Type B pancreatic cell (in vitro differentiated cells): ENCODE measurements around the gene RUNX1. TPM values are rescaled to one million over a fixed set of nuclear protein-coding genes. Genes with fewer than 3 reads are reported as not detected.

Experiments used
- DNase-seq: peaks from one replicate; pipeline ENCODE4 v3.0.0; 2021; ENCODE audit warnings: mixed read lengths; ENCODE audit not compliant: unreplicated experiment; ENCODE audit errors: extremely low spot score
- H3K27ac Mint-ChIP-seq: 2 replicates; pipeline ENCODE4 v1.8.0; 2021; ENCODE audit warnings: mild to moderate bottlenecking, mixed read lengths
- H3K27me3 Mint-ChIP-seq: 2 replicates; pipeline ENCODE4 v1.8.0; 2021; ENCODE audit warnings: mixed read lengths
- H3K36me3 Mint-ChIP-seq: 2 replicates; pipeline ENCODE4 v1.8.0; 2021; ENCODE audit warnings: mixed read lengths
- H3K4me1 Mint-ChIP-seq: one replicate; pipeline ENCODE4 v1.8.0; 2021; ENCODE audit warnings: mixed read lengths; ENCODE audit not compliant: unreplicated experiment
- H3K4me3 Mint-ChIP-seq: 2 replicates; pipeline ENCODE4 v1.8.0; 2021; ENCODE audit warnings: mild to moderate bottlenecking, mixed read lengths
- H3K9me3 Mint-ChIP-seq: 2 replicates; pipeline ENCODE4 v1.8.0; 2021; ENCODE audit warnings: mixed read lengths
- CTCF ChIP-seq: fragments of 200-600 bp; sonication (generic); conservative IDR thresholded peaks from 2 replicates; pipeline ENCODE4 v1.5.0; 2021; ENCODE audit warnings: antibody characterized with exemption, mild to moderate bottlenecking
- total RNA-seq: library from RNA; stranded (reverse); gene quantifications from 2 replicates; pipeline ENCODE4 v1.2.1, GENCODE V29; 2021; ENCODE audit warnings: low replicate concordance

RUNX1 gene
- total RNA-seq, 1 donor from 2014 or later = 11.9 TPM

DNA sequence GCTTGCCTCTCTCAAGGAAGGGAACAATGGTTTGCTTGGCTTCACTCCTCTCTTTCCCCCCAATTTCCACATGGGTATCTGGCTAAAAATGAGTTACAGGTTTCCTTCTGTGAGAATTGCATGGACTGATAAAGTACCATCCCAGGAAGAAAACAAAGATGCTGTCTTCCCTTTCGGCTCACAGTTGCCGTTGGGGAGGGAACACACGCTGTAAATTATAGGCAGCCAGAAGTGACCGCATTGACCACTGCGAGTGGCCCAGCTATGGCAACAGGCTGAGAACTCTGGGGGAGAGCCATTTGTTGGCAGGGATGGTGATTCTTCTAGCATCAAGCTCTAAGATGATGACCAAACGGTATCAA lies 2.9 kb downstream of the RUNX1 start:
- Mint-ChIP-seq H3K9me3 (no peaks in the 10 kb centered on the region), H3K36me3 (no peaks in the 10 kb centered on the region), H3K27ac (no peak overlapping the region), H3K4me1 (peaks cover 29% of the 10 kb centered on the region), H3K4me3 (no peak overlapping the region), H3K27me3 (peaks cover 11% of the 10 kb centered on the region)
- no peak for TF ChIP-seq CTCF
- no peak for DNase-seq

GRCh38 chr21:35045542-35046262 lies 3.4 kb downstream of the RUNX1 start:
- no peak for TF ChIP-seq CTCF
- H3K27me3 Mint-ChIP-seq = peaks cover 11% of the 10 kb centered on the region
- no peak for DNase-seq
- H3K36me3 Mint-ChIP-seq = no peaks in the 10 kb centered on the region
- no peak overlapping the region for H3K4me3 Mint-ChIP-seq
- H3K9me3 Mint-ChIP-seq = no peaks in the 10 kb centered on the region
- peaks cover 24% of the 10 kb centered on the region for H3K4me1 Mint-ChIP-seq
- H3K27ac Mint-ChIP-seq = no peak overlapping the region

GRCh38 chr21:35044770-35045541 lies 4.1 kb downstream of the RUNX1 start:
- TF ChIP-seq CTCF = no peak
- H3K36me3 Mint-ChIP-seq = no peaks in the 10 kb centered on the region
- no peak for DNase-seq
- no peak overlapping the region for H3K27ac Mint-ChIP-seq
- peaks cover 23% of the 10 kb centered on the region for H3K4me1 Mint-ChIP-seq
- H3K27me3 Mint-ChIP-seq = peaks cover 11% of the 10 kb centered on the region
- no peak overlapping the region for H3K4me3 Mint-ChIP-seq
- H3K9me3 Mint-ChIP-seq = no peaks in the 10 kb centered on the region

DNA sequence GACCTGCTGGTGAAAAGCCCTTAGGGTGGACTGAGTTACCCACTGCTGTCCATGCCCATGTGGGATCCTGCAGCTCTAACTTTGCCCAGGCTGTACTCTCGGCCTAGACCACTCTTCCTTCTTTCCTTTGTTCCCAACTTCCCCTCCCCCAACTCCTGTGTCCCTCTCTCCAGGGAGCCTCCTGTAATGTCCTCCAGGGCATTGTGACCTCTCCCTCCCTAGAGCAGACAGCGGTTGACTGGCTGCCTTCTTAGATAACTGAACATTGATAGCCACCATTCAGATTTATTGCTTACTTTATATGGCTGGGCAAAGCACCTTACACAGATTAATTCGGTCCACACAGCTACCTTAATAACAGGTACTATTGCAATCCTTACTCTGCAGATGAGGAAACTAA lies 5.0 kb downstream of the RUNX1 start:
- Mint-ChIP-seq H3K4me1 (peaks cover 23% of the 10 kb centered on the region), H3K27me3 (peaks cover 11% of the 10 kb centered on the region), H3K4me3 (no peak overlapping the region), H3K27ac (no peak overlapping the region), H3K36me3 (no peaks in the 10 kb centered on the region), H3K9me3 (no peaks in the 10 kb centered on the region)
- no peak for DNase-seq
- no peak for TF ChIP-seq CTCF

DNA sequence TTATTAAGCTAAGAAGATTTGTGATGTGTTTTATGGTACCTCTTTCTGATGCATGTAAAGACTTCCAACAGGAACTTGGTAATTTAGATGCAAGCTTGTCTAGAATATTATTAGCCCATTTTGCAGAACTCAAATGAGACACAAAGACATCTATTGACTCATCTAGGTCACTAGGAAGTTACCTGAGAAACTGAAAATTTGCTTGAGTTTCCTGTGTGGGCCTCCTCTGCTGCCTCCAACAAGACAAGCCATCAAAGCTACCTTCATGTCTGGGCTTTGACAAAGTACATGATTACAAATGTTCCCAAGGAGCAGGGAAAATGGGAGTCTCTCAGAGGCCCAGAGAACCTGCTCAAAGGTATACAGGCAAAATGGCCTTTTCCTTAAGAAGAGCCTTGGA lies 5.6 kb downstream of the RUNX1 start:
- DNase-seq = no peak
- H3K9me3 Mint-ChIP-seq = no peaks in the 10 kb centered on the region
- H3K27me3 Mint-ChIP-seq = peaks cover 11% of the 10 kb centered on the region
- TF ChIP-seq CTCF = no peak
- no peak overlapping the region for H3K27ac Mint-ChIP-seq
- peaks cover 21% of the 10 kb centered on the region for H3K4me1 Mint-ChIP-seq
- H3K4me3 Mint-ChIP-seq = no peak overlapping the region
- H3K36me3 Mint-ChIP-seq = no peaks in the 10 kb centered on the region
